Lung (tissue), 16 donors: ENCODE results near the gene CLK1. TPM values are rescaled to one million over a fixed set of nuclear protein-coding genes. Genes with fewer than 3 reads are reported as not detected.

ENCODE experiments used
- ATAC-seq: fragments of 200-7000 bp; cut with Tn5 transposase; one replicate; pipeline ENCODE4 v1.9.1; 2020; ENCODE audit warnings: moderate number of reproducible peaks; ENCODE audit not compliant: insufficient read depth, low FRiP score
- DNase-seq, 3 donors: peaks; one replicate each; pipeline ENCODE4 v3.0.0-alpha.2; 2013 to 2017
- H3K27ac ChIP-seq, 2 donors: one replicate each; pipeline ENCODE4 v1.5.1; 2013; ENCODE audit warnings: mild to moderate bottlenecking in 2 of 2, moderate library complexity in 2 of 2, control low read depth in 1 of 2, inconsistent platforms in 1 of 2, low read depth in 1 of 2, low read length in 1 of 2
- H3K27me3 ChIP-seq, 3 donors: one replicate each; pipeline ENCODE4 v1.5.1; 2013; ENCODE audit warnings: low read length in 2 of 3; ENCODE audit not compliant: control insufficient read depth in 3 of 3, insufficient read depth in 3 of 3
- H3K36me3 ChIP-seq, 4 donors: one replicate each; pipeline ENCODE4 v1.5.1; 2013; ENCODE audit warnings: low read length in 4 of 4, mild to moderate bottlenecking in 1 of 4, moderate library complexity in 1 of 4; ENCODE audit not compliant: control insufficient read depth in 4 of 4, insufficient read depth in 4 of 4
- H3K4me1 ChIP-seq, 5 donors: one replicate each; pipeline ENCODE4 v1.5.1; 2013; ENCODE audit warnings: low read length in 5 of 5, mild to moderate bottlenecking in 2 of 5, moderate library complexity in 1 of 5; ENCODE audit not compliant: control insufficient read depth in 5 of 5, insufficient read depth in 5 of 5
- H3K4me3 ChIP-seq: one replicate; pipeline ENCODE4 v1.5.1; 2013; ENCODE audit warnings: mild to moderate bottlenecking, control low read depth, moderate library complexity
- H3K9ac ChIP-seq, 2 donors: one replicate each; pipeline ENCODE4 v1.5.1; 2013; ENCODE audit warnings: low read length in 2 of 2, control low read depth in 1 of 2; ENCODE audit not compliant: insufficient read depth in 1 of 2
- H3K9me3 ChIP-seq, 4 donors: one replicate each; pipeline ENCODE4 v1.5.1; 2013; ENCODE audit warnings: low read length in 3 of 4, mild to moderate bottlenecking in 1 of 4, moderate library complexity in 1 of 4; ENCODE audit not compliant: control insufficient read depth in 4 of 4, insufficient read depth in 3 of 4
- whole genome bisulfite sequencing, 2 donors: extraction: QIAGEN DNeasy Blood & Tissue Kit; methylation state at CpG; one replicate each; pipeline ENCODE4 v1.1.7; 2013; 5-methylcytosine and 5-hydroxymethylcytosine counted together
- long read RNA-seq, 5 donors: transcript quantifications; one replicate each; lab custom pipeline, GENCODE V29; 2026
- polyA plus RNA-seq, 2 donors: library from polyadenylated mRNA; stranded (reverse); fragments of 200-250 nt; gene quantifications; one replicate each; pipeline ENCODE4 v1.2.1, GENCODE V29; 2013
- total RNA-seq, 2 donors: library from RNA; depleted of rRNA in 1 of 2; stranded (reverse); fragments of >200 nt in 1 of 2; gene quantifications; one replicate each; pipeline ENCODE4 v1.2.1, GENCODE V29; 2014 to 2021
- TF ChIP-seq, protein P1 (sequence below): IDR thresholded peaks from 2 replicates; pipeline ENCODE4 v1.5.1; 2012; ENCODE audit warnings: mild to moderate bottlenecking; ENCODE audit errors: control extremely low read depth, extremely low read depth
- donor health status: control.
- donor health status: control.
- donor health status: Bipolar disorder and iron deficiency.
- donor health status: healthy.
- donor health status: DM: yes; HTN: yes; CAD: no.

Gene CLK1
- total RNA-seq (100 to 1,000 TPM in 1 of 2 donors, 10 to 100 TPM in 1; 82.9 to 516 TPM), polyA plus RNA-seq (100 to 1,000 TPM in 1 of 2 donors, 10 to 100 TPM in 1; 69.1 to 528 TPM)
- long read RNA-seq, donor 1, transcript CLK1-210 (11 exons, 3,208 nt) = major isoform, 21 of 138 reads
- long read RNA-seq, donor 1, transcript CLK1-201 (13 exons, 1,888 nt) = minor isoform, 14 of 138 reads
- long read RNA-seq, donor 1, transcript CLK1-208 (2 exons, 484 nt) = minor isoform, 11 of 138 reads
- long read RNA-seq, donor 1, transcript CLK1-204 (12 exons, 1,682 nt) = minor isoform, 9 of 138 reads
- long read RNA-seq, donor 1, partial matches to known transcripts = 68 of 138 reads
- long read RNA-seq, donor 1, other reads (novel, unspliced or antisense) = 0 of 138 reads
- long read RNA-seq, donor 2, transcript CLK1-201 (13 exons, 1,888 nt) = major isoform, 5 of 58 reads
- long read RNA-seq, donor 2, transcript CLK1-210 (11 exons, 3,208 nt) = major isoform, 5 of 58 reads
- long read RNA-seq, donor 2, partial matches to known transcripts = 34 of 58 reads
- long read RNA-seq, donor 2, other reads (novel, unspliced or antisense) = 0 of 58 reads
- long read RNA-seq, donor 3, transcript CLK1-214 (3 exons, 480 nt) = minor isoform, 6 of 82 reads
- long read RNA-seq, donor 3, transcript CLK1-208 (2 exons, 484 nt) = minor isoform, 6 of 82 reads
- long read RNA-seq, donor 3, transcript CLK1-201 (13 exons, 1,888 nt) = major isoform, 10 of 82 reads
- long read RNA-seq, donor 3, transcript CLK1-210 (11 exons, 3,208 nt) = minor isoform, 8 of 82 reads
- long read RNA-seq, donor 3, partial matches to known transcripts = 49 of 82 reads
- long read RNA-seq, donor 3, other reads (novel, unspliced or antisense) = 0 of 82 reads
- long read RNA-seq, donor 4, transcript CLK1-208 (2 exons, 484 nt) = major isoform, 11 of 38 reads
- long read RNA-seq, donor 4, partial matches to known transcripts = 19 of 38 reads
- long read RNA-seq, donor 4, other reads (novel, unspliced or antisense) = 0 of 38 reads
- long read RNA-seq, donor 5, transcript CLK1-210 (11 exons, 3,208 nt) = minor isoform, 15 of 129 reads
- long read RNA-seq, donor 5, transcript CLK1-204 (12 exons, 1,682 nt) = minor isoform, 12 of 129 reads
- long read RNA-seq, donor 5, transcript CLK1-208 (2 exons, 484 nt) = minor isoform, 10 of 129 reads
- long read RNA-seq, donor 5, transcript CLK1-201 (13 exons, 1,888 nt) = major isoform, 18 of 129 reads
- long read RNA-seq, donor 5, partial matches to known transcripts = 64 of 129 reads
- long read RNA-seq, donor 5, other reads (novel, unspliced or antisense) = 0 of 129 reads

DNA sequence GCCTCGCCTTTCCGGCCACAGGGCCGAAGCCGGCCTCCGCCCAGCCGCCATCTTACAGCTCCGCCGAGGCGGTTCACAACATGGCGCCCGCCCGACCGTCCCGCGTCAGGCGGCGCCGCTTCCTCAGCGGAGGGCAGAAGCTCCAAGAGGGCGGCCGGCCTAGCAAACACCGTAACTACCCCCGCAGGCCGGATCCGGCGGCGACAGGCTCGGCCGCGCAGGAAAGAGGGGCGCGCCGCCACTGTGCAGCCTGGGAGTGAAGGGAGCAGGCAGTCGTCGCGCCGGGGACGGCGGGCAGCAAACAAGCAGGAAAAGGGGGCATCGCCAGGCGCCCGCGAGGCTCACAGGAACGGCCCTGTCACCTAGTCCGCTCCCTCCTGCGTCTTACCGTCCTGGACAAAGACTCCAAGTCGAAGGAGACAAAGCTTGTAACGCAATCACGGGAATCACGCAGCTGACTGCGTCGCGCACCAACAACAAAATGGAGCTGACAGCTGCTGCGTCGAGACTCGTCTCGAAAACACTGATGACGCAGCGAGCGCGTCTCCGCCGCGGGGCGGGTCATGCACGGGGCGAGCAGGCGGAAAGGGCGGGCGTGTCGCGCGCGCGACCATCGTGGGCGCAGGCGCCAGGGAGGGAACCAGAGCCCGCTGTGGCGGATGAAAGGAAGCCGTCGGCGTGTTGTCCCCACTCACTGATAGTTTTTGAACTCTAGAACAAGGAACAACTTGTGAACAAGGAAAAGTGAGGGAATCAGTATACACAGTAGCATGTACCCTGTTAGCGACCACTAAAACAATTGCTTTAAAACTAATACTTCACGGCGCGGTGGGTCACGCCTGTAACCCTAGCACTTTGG, at the start of gene CLK1:
CLK1 (minus strand) TSS at position 483 of the 859 bp plus-strand sequence. CDS start 2,796 bp downstream, outside the sequence.
- Histone ChIP-seq H3K9me3 (no peaks in the 10 kb centered on the region), H3K27me3 (no peaks in the 10 kb centered on the region), H3K36me3 (peaks cover 2 to 27% (median 8%) of the 10 kb centered on the region in 4 donors), H3K4me3 (peak within 1 kb of the TSS; percentile 99), H3K9ac (peak within 1 kb of the TSS; percentile 99 to 100), H3K27ac (peak within 1 kb of the TSS; percentile 99 to 100), H3K4me1 (peaks cover 0 to 34% (median 3%) of the 10 kb centered on the region in 5 donors)
- TF ChIP-seq, protein P1, sequence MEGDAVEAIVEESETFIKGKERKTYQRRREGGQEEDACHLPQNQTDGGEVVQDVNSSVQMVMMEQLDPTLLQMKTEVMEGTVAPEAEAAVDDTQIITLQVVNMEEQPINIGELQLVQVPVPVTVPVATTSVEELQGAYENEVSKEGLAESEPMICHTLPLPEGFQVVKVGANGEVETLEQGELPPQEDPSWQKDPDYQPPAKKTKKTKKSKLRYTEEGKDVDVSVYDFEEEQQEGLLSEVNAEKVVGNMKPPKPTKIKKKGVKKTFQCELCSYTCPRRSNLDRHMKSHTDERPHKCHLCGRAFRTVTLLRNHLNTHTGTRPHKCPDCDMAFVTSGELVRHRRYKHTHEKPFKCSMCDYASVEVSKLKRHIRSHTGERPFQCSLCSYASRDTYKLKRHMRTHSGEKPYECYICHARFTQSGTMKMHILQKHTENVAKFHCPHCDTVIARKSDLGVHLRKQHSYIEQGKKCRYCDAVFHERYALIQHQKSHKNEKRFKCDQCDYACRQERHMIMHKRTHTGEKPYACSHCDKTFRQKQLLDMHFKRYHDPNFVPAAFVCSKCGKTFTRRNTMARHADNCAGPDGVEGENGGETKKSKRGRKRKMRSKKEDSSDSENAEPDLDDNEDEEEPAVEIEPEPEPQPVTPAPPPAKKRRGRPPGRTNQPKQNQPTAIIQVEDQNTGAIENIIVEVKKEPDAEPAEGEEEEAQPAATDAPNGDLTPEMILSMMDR = no peak
- ATAC-seq (peak; percentile 92), DNase-seq (peak; percentile 97 to 98 (median 98))
- WGBS, 2 donors = 1 to 2% methylated on average over 86 to 89 of the region's 89 CpGs

DNA sequence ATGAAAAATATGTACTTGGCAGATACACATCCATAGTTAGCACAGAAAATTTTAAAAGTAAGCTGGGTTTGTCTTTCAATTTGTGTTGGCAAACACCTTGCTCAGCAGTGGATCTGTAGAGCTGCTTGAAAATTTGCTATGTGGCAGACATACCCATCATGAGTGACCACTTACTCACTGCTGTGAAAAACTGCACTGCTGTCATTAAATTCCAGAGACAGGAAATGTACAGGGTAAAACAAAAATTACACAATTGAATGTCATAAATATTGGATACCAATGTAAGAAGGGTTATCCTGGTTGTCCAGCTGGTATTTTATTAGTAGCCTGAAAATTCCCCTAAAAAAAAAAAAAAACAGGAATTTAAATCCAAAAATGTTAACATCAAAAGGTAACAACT, 49.2 kb upstream of the CLK1 start:
- TF ChIP-seq, protein P1 = no peak
- Histone ChIP-seq H3K9me3 (no peaks in the 10 kb centered on the region), H3K36me3 (peaks cover 16 to 44% (median 25%) of the 10 kb centered on the region in 4 donors), H3K4me3 (no peak overlapping the region), H3K9ac (no peak overlapping the region), H3K4me1 (no peaks in the 10 kb centered on the region), H3K27me3 (no peaks in the 10 kb centered on the region), H3K27ac (no peak overlapping the region)
- no peak for DNase-seq
- ATAC-seq = no peak

DNA sequence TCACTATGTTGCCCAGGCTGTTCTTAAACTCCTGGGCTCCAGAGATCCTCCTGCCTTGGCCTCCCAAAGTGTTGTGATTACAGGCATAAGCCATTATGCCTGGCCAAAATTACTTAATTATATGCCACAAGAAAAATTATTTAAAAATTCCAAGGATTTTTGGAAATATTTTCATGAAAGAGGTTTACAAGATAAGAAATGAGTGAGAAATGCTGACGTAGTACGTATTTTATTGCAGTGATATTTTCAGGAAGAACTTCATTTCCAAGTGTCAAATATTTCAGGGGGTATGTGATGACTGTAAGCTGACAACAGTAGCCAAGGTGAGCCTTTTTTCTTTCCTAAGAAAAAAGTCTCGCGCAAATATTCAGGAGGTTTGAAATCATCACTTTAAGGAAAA, 45.5 kb upstream of the CLK1 start:
- no peaks in the 10 kb centered on the region for H3K9me3 ChIP-seq
- H3K9ac ChIP-seq = no peak overlapping the region
- DNase-seq (no peak), ATAC-seq (no peak)
- H3K36me3 ChIP-seq = peaks cover 10 to 32% (median 18%) of the 10 kb centered on the region in 4 donors
- H3K27ac ChIP-seq = no peak overlapping the region
- WGBS, 2 donors = 94 to 96% methylated on average over 4 of the region's 4 CpGs
- TF ChIP-seq, protein P1 = no peak
- H3K4me1 ChIP-seq = no peaks in the 10 kb centered on the region
- no peaks in the 10 kb centered on the region for H3K27me3 ChIP-seq
- no peak overlapping the region for H3K4me3 ChIP-seq
